Peyer's patch (tissue), 4 donors: Measurements from ENCODE around the gene ENDOD1.

ENCODE experiments used
- CTCF ChIP-seq, 6 experiments: fragments of 450-650 bp in 4 of 6; fragments of 200-600 bp in 2 of 6; sonication (generic) in 1 of 6; IDR thresholded peaks; one replicate each; pipeline ENCODE4 v1.5.1; 2017 to 2019; ENCODE audit warnings: antibody characterized with exemption in 6 of 6, mild to moderate bottlenecking in 3 of 6, moderate library complexity in 1 of 6
- POLR2A ChIP-seq, 2 donors: fragments of 450-650 bp; IDR thresholded peaks; one replicate each; pipeline ENCODE4 v1.5.1; 2017; ENCODE audit warnings: antibody characterized with exemption in 2 of 2, mild to moderate bottlenecking in 2 of 2, moderate library complexity in 2 of 2

- TF ChIP-seq CTCF (IDR thresholded peaks at IDR 0.05) (no peak), POLR2A (IDR thresholded peaks at IDR 0.05) (no peak)
Measured at GRCh38 chr11:95095858-95096587, 6.4 kb downstream of the ENDOD1 start.
